GM03348 (cell line): ENCODE results near the gene CDC123.
"Not testable (repeated sequence)": the region's sequence is repeated elsewhere in the genome, so short reads cannot be mapped to it uniquely, and the experiment has no call there.

Experiments used
- DNase-seq: peaks from one replicate; pipeline ENCODE4 v3.0.0; 2012; ENCODE audit warnings: low spot score

CDC123 gene

DNA sequence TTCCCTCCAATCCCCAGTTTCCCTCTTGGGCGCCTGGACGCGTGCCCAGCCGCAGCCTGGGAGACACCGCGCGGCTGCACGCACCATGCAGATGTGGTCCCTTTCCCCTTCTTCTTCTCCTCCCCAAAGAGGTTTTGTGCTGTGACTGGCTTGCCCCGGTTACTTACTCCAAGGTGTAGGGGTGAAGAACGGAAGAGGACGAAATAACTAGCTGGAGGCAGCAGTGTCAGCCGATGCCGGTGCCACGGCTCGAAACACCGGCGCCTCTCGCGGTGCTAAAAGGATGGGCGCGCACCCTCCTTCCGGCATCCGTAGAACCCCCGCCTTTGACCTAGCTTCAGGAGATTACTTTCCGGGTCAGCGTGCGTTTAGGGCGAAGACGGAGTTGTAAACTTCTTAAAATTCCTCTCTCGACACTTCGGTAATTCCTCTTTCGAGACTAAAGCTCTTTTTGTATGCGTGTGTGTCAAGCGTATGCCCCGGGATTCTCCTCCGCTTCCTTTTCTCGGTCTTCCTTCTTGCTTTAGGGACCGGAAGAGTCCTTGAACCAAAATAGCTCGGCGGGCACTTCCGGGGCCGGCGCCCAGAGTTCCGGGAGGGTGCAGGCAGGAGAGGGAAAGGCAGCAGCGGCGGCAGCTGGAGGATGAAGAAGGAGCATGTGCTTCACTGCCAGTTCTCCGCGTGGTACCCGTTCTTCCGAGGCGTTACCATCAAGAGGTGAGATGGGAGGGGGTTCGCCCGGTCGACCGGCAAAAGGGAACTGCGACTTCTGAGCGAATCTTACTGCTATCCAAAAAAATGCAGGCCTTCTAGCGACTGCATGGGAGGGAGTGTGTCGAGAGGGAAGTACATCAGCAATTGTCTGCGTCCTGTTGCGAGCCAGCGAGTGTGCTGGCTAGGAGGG lies at the start of gene CDC123, which contains the start of gene NUDT5:
CDC123 (plus strand) TSS at position 586 of the 904 bp plus-strand sequence; CDS start at position 644, 58 bp downstream.
NUDT5 (minus strand) TSS at position 289 of the 904 bp plus-strand sequence. CDS start 9,600 bp downstream, outside the sequence.
- DNase-seq, result peak; percentile 93

- DNase-seq, result no peak
These were observed 45.8 kb upstream of the CDC123 start for GRCh38 chr10:12150163-12150562.

- no peak for DNase-seq
These were observed 41.5 kb upstream of the CDC123 start for GRCh38 chr10:12154516-12154915.

DNA sequence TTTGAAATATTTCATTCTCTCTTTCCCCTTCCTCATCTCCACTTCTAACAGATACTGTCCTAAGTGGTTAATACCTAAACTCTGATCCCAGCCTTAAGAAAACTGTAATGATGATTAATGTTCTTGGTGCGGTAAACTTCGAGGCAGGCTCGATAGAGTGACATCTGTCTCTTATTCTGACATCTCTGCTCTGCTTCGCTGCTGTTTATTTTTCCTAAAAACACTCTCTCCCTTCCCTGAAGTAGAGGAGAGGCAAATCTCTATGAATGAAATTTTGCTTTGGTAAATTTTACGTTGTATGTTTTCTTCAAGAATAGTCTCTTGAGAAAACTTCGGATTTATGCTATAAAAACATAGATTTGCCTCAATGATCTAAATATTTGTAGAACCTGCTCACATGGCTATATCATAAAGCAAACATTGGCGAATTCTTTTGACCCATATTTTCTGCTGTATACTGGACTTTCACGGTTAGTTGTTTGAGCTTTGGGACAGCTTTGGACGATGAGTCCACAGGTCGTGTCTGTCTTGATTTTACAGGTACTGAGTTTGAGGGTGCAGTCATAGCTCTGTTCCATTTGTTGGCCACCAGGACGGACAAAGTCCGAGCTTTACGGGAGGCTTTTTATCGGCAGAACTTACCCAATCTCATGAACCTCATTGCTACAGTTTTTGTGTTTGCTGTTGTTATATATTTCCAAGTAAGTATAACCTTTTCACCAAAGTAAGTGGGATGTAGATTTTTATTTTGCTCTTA lies 39.4 kb upstream of the CDC123 start:
- DNase-seq, result no peak

DNA sequence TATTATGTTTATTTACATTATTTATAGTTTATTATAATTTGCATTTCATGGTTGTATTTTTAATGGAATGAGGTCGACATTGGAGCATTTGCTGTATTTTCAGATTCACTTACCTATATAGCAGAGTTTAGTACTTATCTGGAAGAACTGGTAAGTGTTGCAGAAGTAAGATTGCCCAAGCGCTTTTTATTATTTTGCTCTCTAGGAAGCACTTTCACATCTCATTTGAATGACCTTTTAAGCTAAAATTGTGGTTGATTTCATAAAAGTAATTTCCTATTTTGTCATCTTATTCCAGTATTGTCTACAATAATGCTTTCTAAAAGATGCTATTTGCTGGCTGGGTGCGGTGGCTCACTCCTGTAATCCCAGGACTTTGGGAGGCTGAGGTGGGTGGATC lies 37.9 kb upstream of the CDC123 start:
- DNase-seq, result no peak

- no peak for DNase-seq
These were observed 35.3 kb upstream of the CDC123 start for GRCh38 chr10:12160664-12161063.

- no peak for DNase-seq
These were observed 33.1 kb upstream of the CDC123 start for GRCh38 chr10:12162927-12163326.

DNA sequence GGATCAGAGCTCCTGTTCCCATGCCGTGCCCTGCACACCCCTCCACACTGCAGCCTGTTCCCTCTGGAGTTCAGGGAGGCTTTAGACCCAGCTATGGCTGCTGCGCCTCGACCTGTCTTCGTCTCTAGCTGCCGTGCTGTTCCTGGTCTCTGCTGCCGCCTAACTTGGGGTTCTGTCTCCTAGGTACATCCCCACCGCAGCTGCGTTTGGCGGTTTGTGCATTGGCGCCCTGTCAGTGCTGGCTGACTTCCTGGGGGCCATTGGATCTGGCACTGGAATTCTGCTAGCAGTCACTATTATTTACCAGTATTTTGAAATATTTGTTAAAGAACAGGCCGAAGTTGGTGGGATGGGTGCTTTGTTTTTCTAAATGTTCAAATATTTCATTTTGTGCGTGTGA lies 31.9 kb upstream of the CDC123 start:
- no peak for DNase-seq

DNA sequence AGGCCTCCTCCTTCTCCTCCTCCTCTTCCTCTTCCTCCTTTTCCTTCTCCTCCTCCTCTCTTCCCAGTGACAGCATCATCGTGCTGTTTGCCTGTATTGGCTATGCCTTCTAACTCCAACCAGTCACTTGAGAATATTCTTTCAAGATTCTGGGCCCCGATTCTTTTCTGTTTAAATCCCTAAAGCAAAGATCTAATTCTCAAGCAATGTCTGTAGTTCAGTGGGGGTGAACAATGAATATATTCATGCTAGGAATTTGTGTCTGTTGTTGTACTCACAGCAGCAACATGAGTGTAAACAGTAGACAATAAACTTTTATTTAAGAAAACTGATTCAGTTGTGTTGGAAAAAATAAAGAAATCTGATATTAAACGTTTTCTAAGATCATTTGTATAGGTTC lies 31.0 kb upstream of the CDC123 start:
- no peak for DNase-seq

GRCh38 chr10:12165999-12166775 lies 29.8 kb upstream of the CDC123 start:
- no peak for DNase-seq

DNA sequence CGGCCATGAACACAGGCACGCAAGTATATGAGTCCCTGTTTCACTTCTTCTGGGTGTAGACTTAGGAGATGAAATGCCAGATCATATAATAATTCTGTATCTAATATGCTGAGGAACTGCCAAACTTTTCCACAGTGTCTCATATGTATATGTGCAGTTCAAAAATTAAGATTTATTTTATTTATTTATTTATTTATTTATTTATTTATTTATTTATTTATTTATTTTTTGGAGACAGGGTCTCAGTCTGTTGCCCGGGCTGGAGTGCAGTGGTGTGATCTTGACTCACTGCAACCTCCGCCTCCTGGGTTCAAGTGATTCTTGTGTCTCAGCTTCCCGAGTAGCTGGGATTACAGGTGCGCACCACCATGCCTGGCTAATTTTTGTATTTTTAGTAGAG lies 24.5 kb upstream of the CDC123 start:
- DNase-seq, result not testable (repeated sequence)

DNA sequence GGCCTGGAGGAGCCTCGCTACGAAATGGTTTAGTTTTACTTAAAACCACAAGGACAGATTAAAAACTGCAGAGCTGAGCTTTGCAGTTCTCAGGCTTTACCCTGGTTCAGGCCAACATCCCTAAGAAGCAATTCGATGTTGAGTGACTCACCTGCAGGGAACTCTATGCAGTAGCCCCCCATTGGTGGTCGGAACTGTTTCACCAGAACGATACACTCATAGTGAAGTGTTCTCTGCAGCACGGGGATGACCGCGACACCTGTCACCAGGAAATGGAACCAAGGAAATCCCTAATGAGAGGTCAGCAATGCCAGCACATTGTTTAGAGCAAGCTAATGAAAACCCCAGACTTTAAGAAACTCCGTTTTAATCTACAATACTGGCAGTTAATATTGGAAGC lies 18.3 kb upstream of the CDC123 start:
- DNase-seq, result no peak

- no peak for DNase-seq
These were observed 16.3 kb upstream of the CDC123 start for GRCh38 chr10:12179606-12180170.

DNA sequence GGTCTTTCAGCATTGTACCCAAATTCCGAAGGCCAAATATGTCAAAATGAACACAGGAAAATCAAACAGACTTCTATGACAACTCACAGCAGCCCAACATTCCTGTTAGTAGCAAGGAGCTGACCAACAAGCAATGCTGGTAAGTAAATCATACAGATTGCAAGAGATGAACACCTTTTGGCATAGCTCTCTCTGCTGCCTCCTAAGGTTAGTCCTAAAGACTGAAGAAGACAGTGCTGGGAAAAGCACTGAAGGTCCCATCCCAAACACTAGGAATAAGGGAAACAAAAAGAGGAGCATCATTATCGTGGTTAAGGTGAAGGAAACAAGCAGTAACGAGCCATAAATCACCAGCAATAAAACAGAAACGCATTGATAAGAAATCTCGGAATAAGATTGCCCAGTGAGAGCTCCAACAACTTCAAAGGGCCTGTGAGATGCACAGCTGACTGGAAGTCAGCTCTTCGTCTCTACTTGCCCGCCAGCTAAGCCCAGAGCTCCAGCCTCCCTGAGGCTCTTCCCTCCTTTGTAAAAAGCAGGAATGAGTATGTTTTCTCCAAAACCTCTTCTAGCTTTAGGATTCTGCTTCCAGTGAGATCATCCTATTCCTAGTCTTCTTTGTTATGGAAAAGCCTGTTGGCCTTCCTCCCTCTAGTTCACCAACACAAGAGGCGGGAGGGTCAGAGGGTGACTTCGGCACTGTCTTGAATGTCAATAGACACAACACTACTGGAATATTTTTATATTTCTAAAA lies 15.6 kb upstream of the CDC123 start:
- no peak for DNase-seq

DNA sequence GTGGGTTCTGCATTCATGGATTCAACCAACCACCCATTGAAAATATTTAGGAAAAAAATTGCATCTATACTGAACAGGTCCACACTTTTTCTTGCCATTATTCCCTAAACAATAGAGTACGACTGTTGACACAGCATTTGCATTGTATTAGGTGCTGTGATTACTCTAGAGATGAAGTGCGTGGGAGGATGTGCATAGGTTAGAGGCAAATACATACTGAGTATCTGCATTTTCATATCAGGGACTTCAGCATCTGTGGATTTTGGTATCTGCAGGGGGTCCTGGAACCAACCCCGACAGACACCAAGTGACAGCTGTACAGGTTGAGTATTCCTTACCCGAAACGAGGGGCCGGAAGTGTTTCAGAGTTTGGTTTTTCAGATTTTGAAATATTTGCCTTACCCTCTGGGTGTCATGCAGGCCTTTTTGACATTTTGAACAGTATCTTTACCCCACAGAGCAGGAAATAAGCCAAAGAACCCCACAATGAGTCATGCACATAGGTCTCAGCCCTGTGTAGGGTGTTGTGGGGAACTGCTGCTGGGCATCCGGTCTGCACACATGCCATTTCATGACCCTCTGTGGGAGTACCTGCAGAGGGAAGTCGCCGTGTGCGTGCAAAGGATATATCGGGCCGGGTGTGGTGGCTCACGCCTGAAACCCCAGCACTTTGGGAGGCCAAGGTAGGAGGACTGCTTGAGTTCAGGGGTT lies 14.8 kb upstream of the CDC123 start:
- DNase-seq, result no peak

DNA sequence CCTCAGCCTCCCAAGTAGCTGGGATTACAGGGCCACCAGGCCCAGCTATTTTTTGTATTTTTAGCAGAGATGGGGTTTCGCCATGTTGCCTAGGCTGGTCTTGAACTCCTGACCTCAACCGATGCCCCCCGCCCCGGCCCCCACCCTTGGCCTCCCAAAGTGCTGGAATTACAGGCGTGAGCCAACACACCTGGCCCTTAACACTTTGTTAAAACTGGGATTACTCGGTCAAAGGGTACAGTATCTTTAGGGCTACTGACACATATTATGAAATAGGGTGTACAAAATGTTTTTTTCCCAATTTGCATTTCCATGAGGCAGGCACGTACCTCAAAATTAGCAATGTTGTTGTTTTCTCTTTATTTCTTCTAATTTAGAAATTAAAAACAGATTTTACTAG lies 11.8 kb upstream of the CDC123 start:
- no peak for DNase-seq

GRCh38 chr10:12186323-12186722 lies 9.7 kb upstream of the CDC123 start:
- DNase-seq, result no peak

DNA sequence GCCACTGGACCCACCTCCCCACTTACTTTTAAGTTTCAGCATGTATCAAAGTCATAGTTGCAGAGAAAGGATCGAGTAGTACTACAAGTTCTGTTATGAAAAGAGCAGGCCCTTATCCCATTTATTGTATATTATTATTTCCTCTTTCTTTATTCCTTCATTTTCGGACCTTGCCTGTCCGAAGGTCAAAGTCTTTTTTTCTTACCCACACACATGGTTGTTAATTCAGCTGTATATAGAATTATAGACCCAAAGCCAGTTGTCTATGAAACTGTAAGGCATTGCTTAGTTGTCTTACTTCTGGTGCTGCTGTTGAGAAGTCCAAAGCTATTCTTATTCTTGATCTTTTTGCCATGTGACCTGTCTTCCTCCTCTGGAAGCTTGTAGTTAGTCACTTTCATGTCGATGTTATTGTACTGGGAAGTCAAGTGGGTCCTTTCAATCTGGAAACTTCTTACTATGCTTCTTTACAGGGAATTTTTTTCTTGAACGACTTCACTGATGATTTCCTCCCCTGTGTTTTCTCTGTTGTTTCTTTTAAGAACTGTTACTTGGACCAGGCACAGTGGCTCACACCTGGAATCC lies 8.6 kb upstream of the CDC123 start:
- no peak for DNase-seq

GRCh38 chr10:12188656-12189055 lies 7.3 kb upstream of the CDC123 start:
- DNase-seq, result no peak

DNA sequence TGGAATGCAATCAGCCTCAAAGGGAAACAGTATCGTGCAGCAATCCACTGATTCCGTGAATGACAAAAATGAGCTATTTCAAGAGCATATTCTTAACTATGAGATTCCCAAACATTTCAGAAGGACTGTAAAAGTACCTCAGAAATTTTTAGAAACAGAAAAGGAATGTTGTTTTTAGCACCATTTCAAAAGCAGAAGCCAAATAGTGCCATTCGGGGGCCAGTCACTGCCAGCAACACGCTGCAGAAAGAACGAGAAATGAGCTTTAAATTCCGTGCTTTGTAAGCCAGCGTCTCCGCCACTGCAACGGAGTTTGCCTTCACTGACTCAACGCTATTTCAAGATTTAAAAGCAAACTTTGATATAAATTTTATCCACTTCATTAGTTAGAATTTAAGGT lies 6.6 kb upstream of the CDC123 start:
- no peak for DNase-seq
